Ishikawa (cell line): ENCODE results near the gene COG2.

Experiments
- CEBPB ChIP-seq: IDR thresholded peaks from 2 replicates; pipeline ENCODE4 v1.6.1; 2012
- CREB1 ChIP-seq: IDR thresholded peaks from 2 replicates; pipeline ENCODE4 v1.6.1; 2012; ENCODE audit warnings: low read depth
- EGR1 ChIP-seq: IDR thresholded peaks from 2 replicates; pipeline ENCODE4 v1.6.1; 2012
- EP300 ChIP-seq: IDR thresholded peaks from 2 replicates; pipeline ENCODE4 v1.6.1; 2012; ENCODE audit warnings: borderline replicate concordance
- FOXM1 ChIP-seq: IDR thresholded peaks from 2 replicates; pipeline ENCODE4 v1.6.1; 2012; ENCODE audit warnings: low read depth, borderline replicate concordance
- NFIC ChIP-seq: IDR thresholded peaks from 2 replicates; pipeline ENCODE4 v1.6.1; 2012
- RAD21 ChIP-seq: IDR thresholded peaks from 2 replicates; pipeline ENCODE4 v1.6.1; 2012; ENCODE audit warnings: low read depth
- TAF1 ChIP-seq: IDR thresholded peaks from 2 replicates; pipeline ENCODE4 v1.6.1; 2012; ENCODE audit warnings: low read depth, mild to moderate bottlenecking
- TCF12 ChIP-seq: IDR thresholded peaks from 2 replicates; pipeline ENCODE4 v1.6.1; 2012; ENCODE audit warnings: low read depth
- TEAD4 ChIP-seq: IDR thresholded peaks from 2 replicates; pipeline ENCODE4 v1.6.1; 2012
- YY1 ChIP-seq: IDR thresholded peaks from 2 replicates; pipeline ENCODE4 v1.6.1; 2012; ENCODE audit warnings: low read depth
- ZBTB7A ChIP-seq: IDR thresholded peaks from 2 replicates; pipeline ENCODE4 v1.6.1; 2012; ENCODE audit warnings: low read depth
- TF ChIP-seq, protein P1 (sequence below): IDR thresholded peaks from 2 replicates; pipeline ENCODE4 v1.6.1; 2012
- TF ChIP-seq, protein P2 (sequence below): IDR thresholded peaks from 2 replicates; pipeline ENCODE4 v1.6.1; 2012; ENCODE audit warnings: low read depth, mild to moderate bottlenecking
- TF ChIP-seq, protein P3 (sequence below): IDR thresholded peaks from 2 replicates; pipeline ENCODE4 v1.6.1; 2012

Gene COG2

DNA sequence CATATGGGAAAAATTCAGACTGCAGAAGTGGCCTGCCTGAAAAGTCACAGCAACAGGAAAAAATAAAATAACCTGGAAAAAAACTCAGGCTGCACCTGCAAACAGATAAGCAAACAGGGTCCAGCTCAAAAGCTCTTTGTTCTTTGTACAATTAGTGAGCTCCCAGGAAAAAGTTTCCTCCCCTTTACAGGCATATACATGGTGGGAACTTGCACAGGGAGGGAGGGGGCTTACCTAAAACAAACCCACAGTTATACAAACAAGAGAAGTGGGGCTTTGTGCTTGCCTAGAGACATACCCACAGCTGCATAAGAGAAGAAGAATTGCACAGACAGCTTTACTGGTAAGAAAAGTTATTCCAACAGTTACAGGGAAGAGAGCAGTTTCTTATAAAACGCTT, 31.7 kb upstream of the COG2 start:
- TF ChIP-seq, protein P1, sequence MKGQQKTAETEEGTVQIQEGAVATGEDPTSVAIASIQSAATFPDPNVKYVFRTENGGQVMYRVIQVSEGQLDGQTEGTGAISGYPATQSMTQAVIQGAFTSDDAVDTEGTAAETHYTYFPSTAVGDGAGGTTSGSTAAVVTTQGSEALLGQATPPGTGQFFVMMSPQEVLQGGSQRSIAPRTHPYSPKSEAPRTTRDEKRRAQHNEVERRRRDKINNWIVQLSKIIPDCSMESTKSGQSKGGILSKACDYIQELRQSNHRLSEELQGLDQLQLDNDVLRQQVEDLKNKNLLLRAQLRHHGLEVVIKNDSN: no peak
- TF ChIP-seq EGR1: no peak
- no peak for TF ChIP-seq TEAD4
- TF ChIP-seq, protein P2, sequence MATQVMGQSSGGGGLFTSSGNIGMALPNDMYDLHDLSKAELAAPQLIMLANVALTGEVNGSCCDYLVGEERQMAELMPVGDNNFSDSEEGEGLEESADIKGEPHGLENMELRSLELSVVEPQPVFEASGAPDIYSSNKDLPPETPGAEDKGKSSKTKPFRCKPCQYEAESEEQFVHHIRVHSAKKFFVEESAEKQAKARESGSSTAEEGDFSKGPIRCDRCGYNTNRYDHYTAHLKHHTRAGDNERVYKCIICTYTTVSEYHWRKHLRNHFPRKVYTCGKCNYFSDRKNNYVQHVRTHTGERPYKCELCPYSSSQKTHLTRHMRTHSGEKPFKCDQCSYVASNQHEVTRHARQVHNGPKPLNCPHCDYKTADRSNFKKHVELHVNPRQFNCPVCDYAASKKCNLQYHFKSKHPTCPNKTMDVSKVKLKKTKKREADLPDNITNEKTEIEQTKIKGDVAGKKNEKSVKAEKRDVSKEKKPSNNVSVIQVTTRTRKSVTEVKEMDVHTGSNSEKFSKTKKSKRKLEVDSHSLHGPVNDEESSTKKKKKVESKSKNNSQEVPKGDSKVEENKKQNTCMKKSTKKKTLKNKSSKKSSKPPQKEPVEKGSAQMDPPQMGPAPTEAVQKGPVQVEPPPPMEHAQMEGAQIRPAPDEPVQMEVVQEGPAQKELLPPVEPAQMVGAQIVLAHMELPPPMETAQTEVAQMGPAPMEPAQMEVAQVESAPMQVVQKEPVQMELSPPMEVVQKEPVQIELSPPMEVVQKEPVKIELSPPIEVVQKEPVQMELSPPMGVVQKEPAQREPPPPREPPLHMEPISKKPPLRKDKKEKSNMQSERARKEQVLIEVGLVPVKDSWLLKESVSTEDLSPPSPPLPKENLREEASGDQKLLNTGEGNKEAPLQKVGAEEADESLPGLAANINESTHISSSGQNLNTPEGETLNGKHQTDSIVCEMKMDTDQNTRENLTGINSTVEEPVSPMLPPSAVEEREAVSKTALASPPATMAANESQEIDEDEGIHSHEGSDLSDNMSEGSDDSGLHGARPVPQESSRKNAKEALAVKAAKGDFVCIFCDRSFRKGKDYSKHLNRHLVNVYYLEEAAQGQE: no peak
- TF ChIP-seq, protein P3, sequence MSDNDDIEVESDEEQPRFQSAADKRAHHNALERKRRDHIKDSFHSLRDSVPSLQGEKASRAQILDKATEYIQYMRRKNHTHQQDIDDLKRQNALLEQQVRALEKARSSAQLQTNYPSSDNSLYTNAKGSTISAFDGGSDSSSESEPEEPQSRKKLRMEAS: no peak
- TF ChIP-seq EP300: no peak
- no peak for TF ChIP-seq TAF1
- TF ChIP-seq CEBPB: no peak
- TF ChIP-seq ZBTB7A: no peak
- no peak for TF ChIP-seq CREB1
- no peak for TF ChIP-seq TCF12
- TF ChIP-seq YY1: no peak
- TF ChIP-seq NFIC: no peak
- no peak for TF ChIP-seq FOXM1
- TF ChIP-seq RAD21: no peak

DNA sequence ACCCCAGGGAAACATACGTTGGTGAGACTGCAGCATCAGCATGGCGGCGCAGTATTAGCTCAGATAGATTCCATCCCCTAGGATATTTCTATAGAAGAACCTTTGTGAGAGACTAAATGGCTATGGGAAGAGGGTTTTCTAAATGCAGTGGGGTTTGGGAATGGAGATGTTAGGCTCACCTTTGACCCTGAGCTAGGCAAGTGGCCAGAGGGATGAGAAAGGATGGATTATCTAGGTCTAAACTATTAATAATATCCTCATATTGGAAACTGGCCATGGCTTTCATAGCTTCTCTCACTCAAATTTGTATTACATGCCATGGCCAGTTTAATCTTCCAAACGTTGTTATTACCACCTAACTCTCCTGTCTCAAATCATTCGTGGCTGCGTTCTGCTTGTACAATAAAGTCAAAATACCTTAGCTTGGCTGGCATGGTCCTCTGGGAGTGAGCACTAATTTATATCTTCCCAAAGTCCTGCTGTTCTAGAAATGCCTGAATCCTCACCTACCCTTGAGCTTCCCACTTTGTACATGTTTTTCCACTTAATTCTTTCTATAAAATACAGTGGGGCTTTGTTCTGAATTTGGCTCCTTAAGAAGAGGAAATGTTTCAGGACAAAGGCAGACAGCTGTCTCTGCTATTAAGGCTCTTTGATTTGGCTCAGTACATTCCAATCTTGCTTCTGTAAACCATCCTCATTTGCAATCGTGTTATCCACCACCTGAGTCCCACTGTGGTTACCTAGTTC, 31.0 kb upstream of the COG2 start:
- no peak for TF ChIP-seq TCF12
- TF ChIP-seq CREB1: no peak
- no peak for TF ChIP-seq CEBPB
- TF ChIP-seq ZBTB7A: no peak
- no peak for TF ChIP-seq TEAD4
- TF ChIP-seq TAF1: no peak
- TF ChIP-seq YY1: no peak
- TF ChIP-seq, protein P2: no peak
- TF ChIP-seq RAD21: no peak
- TF ChIP-seq FOXM1: no peak
- TF ChIP-seq EP300: no peak
- TF ChIP-seq EGR1: no peak
- TF ChIP-seq NFIC: no peak
- TF ChIP-seq, protein P3: no peak
- TF ChIP-seq, protein P1: no peak

DNA sequence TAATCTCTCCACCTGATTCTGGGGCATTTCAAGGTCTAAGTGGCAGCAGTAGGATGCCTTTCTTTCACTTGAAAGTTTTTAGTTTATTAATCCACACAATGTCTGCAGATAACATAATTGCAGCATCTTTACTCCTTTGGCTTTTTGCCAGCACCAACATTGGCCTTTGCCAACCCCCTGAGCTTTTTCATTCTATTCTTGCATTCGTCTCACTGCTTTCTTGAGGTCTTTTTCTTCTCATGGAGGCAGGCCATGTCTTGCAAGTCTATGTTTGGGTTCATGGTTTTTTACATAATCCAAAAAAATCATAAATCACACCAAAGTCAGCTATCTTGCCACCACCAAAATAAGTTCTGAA, 30.4 kb upstream of the COG2 start:
- TF ChIP-seq YY1 (no peak), TCF12 (no peak), FOXM1 (no peak), TEAD4 (no peak), NFIC (no peak), TAF1 (no peak), EGR1 (no peak)
- TF ChIP-seq, protein P3: no peak

DNA sequence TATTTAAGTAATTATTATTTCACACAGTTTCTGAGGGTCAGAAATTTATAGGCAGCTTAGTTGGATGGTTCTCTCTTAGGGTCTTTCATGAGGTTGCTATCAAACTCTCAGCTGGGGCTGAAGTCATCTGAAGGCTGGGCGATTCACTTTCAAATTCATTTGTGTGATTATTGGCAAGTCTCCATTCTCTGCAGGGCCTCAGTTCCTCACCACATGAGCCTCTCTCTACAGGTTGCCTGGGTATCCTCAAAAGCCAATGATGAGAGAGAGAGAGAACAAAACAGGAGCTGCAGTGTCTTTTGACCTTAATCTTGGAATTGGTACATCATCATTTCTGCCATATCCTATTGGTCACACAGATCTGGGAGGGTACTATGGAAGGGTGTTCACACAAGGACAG, 29.6 kb upstream of the COG2 start:
- TF ChIP-seq CEBPB (no peak), ZBTB7A (no peak), YY1 (no peak), FOXM1 (no peak), RAD21 (no peak), TAF1 (no peak), EP300 (no peak), CREB1 (no peak), NFIC (no peak), EGR1 (no peak), TEAD4 (no peak), TCF12 (no peak)
- TF ChIP-seq, protein P2: no peak
- TF ChIP-seq, protein P3: no peak
- TF ChIP-seq, protein P1: no peak
